K562 (cell line): Measurements from ENCODE around the gene BAZ2A. TPM values are rescaled to one million over a fixed set of nuclear protein-coding genes. Genes with fewer than 3 reads are reported as not detected.

Experiments
- ARID2 ChIP-seq: fragments of 450-650 bp; IDR thresholded peaks from 2 replicates; pipeline ENCODE4 v1.6.1; 2017; ENCODE audit warnings: antibody characterized with exemption, mild to moderate bottlenecking
- ARNT ChIP-seq, 2 experiments: fragments of 450-650 bp; IDR thresholded peaks; 2 replicates each; pipeline ENCODE4 v1.6.1; 2016; ENCODE audit warnings: mild to moderate bottlenecking in 1 of 2
- CCNT2 ChIP-seq: IDR thresholded peaks from 2 replicates; pipeline ENCODE4 v1.6.1; 2011; ENCODE audit warnings: borderline replicate concordance, low read depth, mild to moderate bottlenecking, moderate library complexity, mixed read lengths, low read length; ENCODE audit not compliant: insufficient read length; ENCODE audit errors: extremely low read depth
- DNMT1 ChIP-seq: fragments of 450-650 bp; IDR thresholded peaks from 2 replicates; pipeline ENCODE4 v1.6.1; 2016; ENCODE audit warnings: antibody characterized with exemption, mild to moderate bottlenecking
- EHMT2 ChIP-seq: fragments of 450-650 bp; IDR thresholded peaks from 2 replicates; pipeline ENCODE4 v1.6.1; 2018; ENCODE audit warnings: antibody characterized with exemption
- HDAC8 ChIP-seq: fragments of 450-650 bp; IDR thresholded peaks from 2 replicates; pipeline ENCODE4 v1.6.1; 2016; ENCODE audit warnings: mild to moderate bottlenecking, missing genetic modification characterization, moderate library complexity, missing compliant biosample characterization
- MCM5 ChIP-seq: fragments of 450-650 bp; IDR thresholded peaks from 2 replicates; pipeline ENCODE4 v1.6.1; 2016; ENCODE audit warnings: low read depth
- NFE2L1 ChIP-seq: fragments of 450-650 bp; IDR thresholded peaks from 2 replicates; pipeline ENCODE4 v1.6.1; 2016; ENCODE audit warnings: missing genetic modification characterization, low read depth, mild to moderate bottlenecking, missing compliant biosample characterization, moderate library complexity, borderline replicate concordance
- RFX7 ChIP-seq: fragments of 250-450 bp; sonication (Bioruptor Pico); IDR thresholded peaks from 2 replicates; pipeline ENCODE4 v1.5.1; 2021; ENCODE audit warnings: mild to moderate bottlenecking
- SIRT6 ChIP-seq: IDR thresholded peaks from one replicate; pipeline ENCODE4 v1.6.1; 2012; ENCODE audit warnings: low read depth, mild to moderate bottlenecking, control low read depth, inconsistent platforms, low read length, moderate library complexity
- SNRNP70 ChIP-seq: fragments of 200-400 bp; formaldehyde crosslinking; optimal IDR thresholded peaks from 2 replicates; pipeline ENCODE3; 2017; ENCODE audit warnings: low read depth, low read length
- TARDBP ChIP-seq: fragments of 450-650 bp; IDR thresholded peaks from 2 replicates; pipeline ENCODE4 v1.6.1; 2016
- ZKSCAN8 ChIP-seq: fragments of 200-800 bp; sonication (Bioruptor generic); IDR thresholded peaks from 2 replicates; pipeline ENCODE4 v1.6.1; 2016; ENCODE audit warnings: missing genetic modification characterization, missing compliant biosample characterization
- ZNF699 ChIP-seq: fragments of 250-450 bp; sonication (Bioruptor Pico); IDR thresholded peaks from 2 replicates; pipeline ENCODE4 v1.8.0; 2021; ENCODE audit warnings: mild to moderate bottlenecking, moderate library complexity; ENCODE audit not compliant: insufficient replicate concordance
- polyA plus RNA-seq, 8 experiments: library from polyadenylated mRNA; depleted of rRNA in 4 of 8; stranded (reverse) in 5 of 8; unstranded in 3 of 8; fragments of >200 nt; fragmentation: Nextera tagmentation in 2 of 8; fragmentation: Illumina TruSeq in 1 of 8; extraction: Ambion mirVana in 2 of 8; extraction: Trizol in 1 of 8; gene quantifications; 2 replicates each; pipeline versions ENCODE4 v1.2.1 to v1.2.3, GENCODE V29; 2011 to 2014; ENCODE audit warnings: inconsistent platforms in 1 of 8, missing spikeins in 1 of 8
- total RNA-seq, 7 experiments: library from RNA; depleted of rRNA in 6 of 7; stranded (reverse); fragments of >200 nt in 6 of 7; fragmentation: Illumina TruSeq in 2 of 7; extraction: Trizol in 2 of 7; gene quantifications; 2 replicates each; pipeline versions ENCODE4 v1.2.1 to v1.2.3, GENCODE V29; 2011 to 2021; ENCODE audit warnings: low replicate concordance in 1 of 7
- TF ChIP-seq, protein P1 (sequence below), 2 experiments: fragments of 450-650 bp in 1 of 2; sonication (generic) in 1 of 2; formaldehyde crosslinking; conservative IDR thresholded peaks; 2 replicates each; pipeline versions ENCODE4 v1.4.0 to v1.8.1; 2020 to 2022; ENCODE audit warnings: mild to moderate bottlenecking in 1 of 2, missing genetic modification reagents in 1 of 2
- TF ChIP-seq, protein P2 (sequence below): fragments of 200-800 bp; sonication (Bioruptor generic); IDR thresholded peaks from 2 replicates; pipeline ENCODE4 v1.6.1; 2017; ENCODE audit warnings: missing genetic modification characterization, missing compliant biosample characterization
- TF ChIP-seq, protein P3 (sequence below): IDR thresholded peaks from 2 replicates; pipeline ENCODE4 v1.6.1; 2012; ENCODE audit warnings: low read depth, low read length, improper control_type of control experiment, borderline replicate concordance
- TF ChIP-seq, protein P4 (sequence below): sonication (generic); formaldehyde crosslinking; IDR thresholded peaks from 2 replicates; pipeline ENCODE4 v1.8.0; 2022; ENCODE audit warnings: mild to moderate bottlenecking, missing genetic modification reagents
- TF ChIP-seq, protein P5 (sequence below): sonication (generic); formaldehyde crosslinking; IDR thresholded peaks from 2 replicates; pipeline ENCODE4 v1.8.1; 2023; ENCODE audit warnings: mild to moderate bottlenecking, missing genetic modification reagents, moderate library complexity
- TF ChIP-seq, protein P6 (sequence below): sonication (generic); formaldehyde crosslinking; IDR thresholded peaks from 2 replicates; pipeline ENCODE4 v1.8.1; 2023; ENCODE audit warnings: mild to moderate bottlenecking, missing genetic modification reagents

The BAZ2A gene
- total and polyA plus RNA-seq, 9 of the 15 experiments (the other 6 are each of a cell fraction or from before 2014, with no cell fraction given) = 4.5 to 86.4 (median 26.2) TPM

DNA sequence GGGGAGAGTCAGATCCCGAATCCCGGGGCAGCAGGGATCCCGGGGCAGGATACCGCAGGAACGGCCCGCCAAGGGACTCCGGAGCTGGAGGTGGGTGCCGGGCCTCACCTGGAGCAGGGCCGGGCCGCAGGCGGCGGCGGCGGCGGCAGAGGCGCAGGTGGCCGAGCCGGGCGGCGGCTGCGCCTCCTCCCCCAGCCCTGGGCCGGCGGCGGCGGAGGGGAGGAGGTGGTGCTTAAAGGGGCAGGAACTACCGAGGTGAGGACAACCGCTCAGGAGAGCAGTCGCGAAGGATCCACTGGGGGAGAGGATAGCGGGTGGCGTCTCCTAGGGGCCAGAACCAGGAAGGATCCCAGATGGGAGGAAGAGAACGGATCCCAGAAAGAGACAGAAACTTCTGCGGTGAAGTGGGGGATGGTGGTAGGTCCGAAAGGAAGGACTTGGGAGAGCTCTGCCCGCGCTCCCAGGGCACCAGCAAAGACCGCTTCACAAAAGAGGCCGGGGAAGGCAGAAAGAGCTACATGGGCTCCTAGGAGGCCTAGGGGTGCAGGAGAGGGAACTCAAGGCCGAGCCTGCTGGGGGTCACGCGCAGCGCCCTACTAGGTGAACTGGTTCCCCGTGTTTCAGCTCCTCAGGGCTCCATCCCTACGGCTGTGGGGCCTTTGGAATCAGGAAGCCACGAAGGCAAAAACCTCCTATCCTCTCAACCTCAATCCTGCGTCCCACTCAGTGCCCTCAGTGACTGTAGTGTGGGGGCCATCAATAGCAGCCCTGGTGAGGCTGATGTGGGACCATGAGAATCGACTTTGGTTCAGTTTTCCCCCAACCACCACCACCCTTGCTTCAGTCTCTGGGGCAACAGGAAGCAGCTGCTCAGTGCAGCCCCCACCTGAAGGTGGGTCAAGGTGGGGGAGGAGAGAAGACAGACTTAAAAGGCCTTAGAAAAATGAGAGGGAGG lies 5.0 kb upstream of the BAZ2A start (continued):
- TF ChIP-seq, protein P1, sequence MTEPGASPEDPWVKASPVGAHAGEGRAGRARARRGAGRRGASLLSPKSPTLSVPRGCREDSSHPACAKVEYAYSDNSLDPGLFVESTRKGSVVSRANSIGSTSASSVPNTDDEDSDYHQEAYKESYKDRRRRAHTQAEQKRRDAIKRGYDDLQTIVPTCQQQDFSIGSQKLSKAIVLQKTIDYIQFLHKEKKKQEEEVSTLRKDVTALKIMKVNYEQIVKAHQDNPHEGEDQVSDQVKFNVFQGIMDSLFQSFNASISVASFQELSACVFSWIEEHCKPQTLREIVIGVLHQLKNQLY (CRISPR knock-in tag; conservative IDR thresholded peaks at IDR 0.05) = no peak
- TF ChIP-seq DNMT1 = no peak
- no peak for TF ChIP-seq SIRT6
- TF ChIP-seq EHMT2 = no peak
- no peak for TF ChIP-seq ARID2
- no peak for TF ChIP-seq SNRNP70
- TF ChIP-seq, protein P2, sequence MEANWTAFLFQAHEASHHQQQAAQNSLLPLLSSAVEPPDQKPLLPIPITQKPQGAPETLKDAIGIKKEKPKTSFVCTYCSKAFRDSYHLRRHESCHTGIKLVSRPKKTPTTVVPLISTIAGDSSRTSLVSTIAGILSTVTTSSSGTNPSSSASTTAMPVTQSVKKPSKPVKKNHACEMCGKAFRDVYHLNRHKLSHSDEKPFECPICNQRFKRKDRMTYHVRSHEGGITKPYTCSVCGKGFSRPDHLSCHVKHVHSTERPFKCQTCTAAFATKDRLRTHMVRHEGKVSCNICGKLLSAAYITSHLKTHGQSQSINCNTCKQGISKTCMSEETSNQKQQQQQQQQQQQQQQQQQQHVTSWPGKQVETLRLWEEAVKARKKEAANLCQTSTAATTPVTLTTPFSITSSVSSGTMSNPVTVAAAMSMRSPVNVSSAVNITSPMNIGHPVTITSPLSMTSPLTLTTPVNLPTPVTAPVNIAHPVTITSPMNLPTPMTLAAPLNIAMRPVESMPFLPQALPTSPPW (CRISPR knock-in tag) = peak; percentile 81
- TF ChIP-seq ARNT (IDR thresholded peaks at IDR 0.05) = no peak
- no peak for TF ChIP-seq ZNF699 (CRISPR knock-in tag)
- peak; percentile 75 for TF ChIP-seq CCNT2
- TF ChIP-seq ZKSCAN8 = no peak
- no peak; the same call in 1 of the 2 replicates for TF ChIP-seq TARDBP
- TF ChIP-seq, protein P3, sequence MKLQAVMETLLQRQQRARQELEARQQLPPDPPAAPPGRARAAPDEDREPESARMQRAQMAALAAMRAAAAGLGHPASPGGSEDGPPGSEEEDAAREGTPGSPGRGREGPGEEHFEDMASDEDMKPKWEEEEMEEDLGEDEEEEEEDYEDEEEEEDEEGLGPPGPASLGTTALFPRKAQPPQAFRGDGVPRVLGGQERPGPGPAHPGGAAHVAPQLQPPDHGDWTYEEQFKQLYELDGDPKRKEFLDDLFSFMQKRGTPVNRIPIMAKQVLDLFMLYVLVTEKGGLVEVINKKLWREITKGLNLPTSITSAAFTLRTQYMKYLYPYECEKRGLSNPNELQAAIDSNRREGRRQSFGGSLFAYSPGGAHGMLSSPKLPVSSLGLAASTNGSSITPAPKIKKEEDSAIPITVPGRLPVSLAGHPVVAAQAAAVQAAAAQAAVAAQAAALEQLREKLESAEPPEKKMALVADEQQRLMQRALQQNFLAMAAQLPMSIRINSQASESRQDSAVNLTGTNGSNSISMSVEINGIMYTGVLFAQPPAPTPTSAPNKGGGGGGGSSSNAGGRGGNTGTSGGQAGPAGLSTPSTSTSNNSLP = no peak
- TF ChIP-seq, protein P4, sequence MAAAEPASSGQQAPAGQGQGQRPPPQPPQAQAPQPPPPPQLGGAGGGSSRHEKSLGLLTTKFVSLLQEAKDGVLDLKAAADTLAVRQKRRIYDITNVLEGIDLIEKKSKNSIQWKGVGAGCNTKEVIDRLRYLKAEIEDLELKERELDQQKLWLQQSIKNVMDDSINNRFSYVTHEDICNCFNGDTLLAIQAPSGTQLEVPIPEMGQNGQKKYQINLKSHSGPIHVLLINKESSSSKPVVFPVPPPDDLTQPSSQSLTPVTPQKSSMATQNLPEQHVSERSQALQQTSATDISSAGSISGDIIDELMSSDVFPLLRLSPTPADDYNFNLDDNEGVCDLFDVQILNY = no peak
- TF ChIP-seq, protein P5, sequence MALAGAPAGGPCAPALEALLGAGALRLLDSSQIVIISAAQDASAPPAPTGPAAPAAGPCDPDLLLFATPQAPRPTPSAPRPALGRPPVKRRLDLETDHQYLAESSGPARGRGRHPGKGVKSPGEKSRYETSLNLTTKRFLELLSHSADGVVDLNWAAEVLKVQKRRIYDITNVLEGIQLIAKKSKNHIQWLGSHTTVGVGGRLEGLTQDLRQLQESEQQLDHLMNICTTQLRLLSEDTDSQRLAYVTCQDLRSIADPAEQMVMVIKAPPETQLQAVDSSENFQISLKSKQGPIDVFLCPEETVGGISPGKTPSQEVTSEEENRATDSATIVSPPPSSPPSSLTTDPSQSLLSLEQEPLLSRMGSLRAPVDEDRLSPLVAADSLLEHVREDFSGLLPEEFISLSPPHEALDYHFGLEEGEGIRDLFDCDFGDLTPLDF (CRISPR knock-in tag) = no peak
- TF ChIP-seq, protein P6, sequence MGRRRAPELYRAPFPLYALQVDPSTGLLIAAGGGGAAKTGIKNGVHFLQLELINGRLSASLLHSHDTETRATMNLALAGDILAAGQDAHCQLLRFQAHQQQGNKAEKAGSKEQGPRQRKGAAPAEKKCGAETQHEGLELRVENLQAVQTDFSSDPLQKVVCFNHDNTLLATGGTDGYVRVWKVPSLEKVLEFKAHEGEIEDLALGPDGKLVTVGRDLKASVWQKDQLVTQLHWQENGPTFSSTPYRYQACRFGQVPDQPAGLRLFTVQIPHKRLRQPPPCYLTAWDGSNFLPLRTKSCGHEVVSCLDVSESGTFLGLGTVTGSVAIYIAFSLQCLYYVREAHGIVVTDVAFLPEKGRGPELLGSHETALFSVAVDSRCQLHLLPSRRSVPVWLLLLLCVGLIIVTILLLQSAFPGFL (CRISPR knock-in tag) = 0 out of 2 replicates have a peak, but pooled peaks have one; percentile 33
- no peak for TF ChIP-seq MCM5
- no peak for TF ChIP-seq NFE2L1 (tag)
- TF ChIP-seq HDAC8 (tag) = no peak
- no peak for TF ChIP-seq RFX7
